ENCODE measurements around the gene PCDHB13.
"Not testable (repeated sequence)": the region's sequence is repeated elsewhere in the genome, so short reads cannot be mapped to it uniquely, and the experiment has no call there.

GRCh38 chr5:141210281-141210680, 3.4 kb upstream of the PCDHB13 start:
- TF ChIP-seq POLR2A, CTCF (IDR thresholded peaks at IDR 0.05): not testable (repeated sequence)

Measured in adrenal gland (tissue), 5 donors.